Activated CD4-positive, alpha-beta T cell treated with anti-CD3 and anti-CD28 coated beads, Interleukin-10, Interleukin-2, amounts not matched to agents 100 ng/mL and 50 ng/mL, durations not matched to agents 16 hours and 8 hours (primary cell): ENCODE data around the gene RXFP1.

Experiments
- DNase-seq: peaks from one replicate; pipeline ENCODE4 v3.0.0-alpha.2; 2020

The RXFP1 gene

GRCh38 chr4:158543191-158543590 is 21.5 kb downstream of the RXFP1 start:
- DNase-seq, result no peak

DNA sequence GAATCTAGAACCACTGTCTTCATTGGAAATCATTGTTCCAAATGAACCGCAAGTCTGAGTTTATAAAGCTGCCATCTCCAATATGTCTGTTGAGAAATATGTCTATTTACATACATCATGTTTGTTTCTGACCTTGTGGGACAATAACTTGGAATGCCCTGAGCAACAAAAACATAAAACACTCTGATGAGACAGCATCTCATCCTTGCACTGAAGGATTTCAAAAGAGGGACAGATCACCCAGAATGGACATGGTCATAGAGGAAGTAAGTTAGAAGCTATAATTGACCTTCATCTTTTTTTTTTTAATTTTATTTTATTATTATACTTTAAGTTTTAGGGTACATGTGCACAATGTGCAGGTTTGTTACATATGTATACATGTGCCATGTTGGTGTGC is 22.5 kb downstream of the RXFP1 start:
- no peak for DNase-seq

GRCh38 chr4:158553364-158553763 is 31.7 kb downstream of the RXFP1 start:
- no peak for DNase-seq

DNA sequence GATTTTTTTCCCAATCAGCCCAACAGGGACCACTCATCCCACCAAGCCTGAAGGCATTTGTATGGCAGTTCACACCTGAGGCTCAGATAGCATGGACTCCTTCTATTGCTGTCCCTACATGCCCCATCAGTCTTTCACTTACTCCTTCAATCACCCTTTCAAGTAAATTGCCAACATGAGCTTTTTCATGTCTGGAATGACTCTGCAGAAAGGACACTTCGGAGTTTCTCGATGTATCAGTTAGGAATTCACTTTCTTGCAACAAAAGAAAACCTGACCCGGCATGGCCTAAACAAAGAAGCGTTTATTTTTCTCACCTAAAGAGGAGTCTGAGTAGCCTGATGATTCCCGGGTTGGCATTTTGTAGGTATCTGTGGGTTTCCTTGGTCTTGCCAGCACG is 38.6 kb downstream of the RXFP1 start:
- no peak for DNase-seq

GRCh38 chr4:158566860-158567259 is 45.2 kb downstream of the RXFP1 start:
- no peak for DNase-seq

DNA sequence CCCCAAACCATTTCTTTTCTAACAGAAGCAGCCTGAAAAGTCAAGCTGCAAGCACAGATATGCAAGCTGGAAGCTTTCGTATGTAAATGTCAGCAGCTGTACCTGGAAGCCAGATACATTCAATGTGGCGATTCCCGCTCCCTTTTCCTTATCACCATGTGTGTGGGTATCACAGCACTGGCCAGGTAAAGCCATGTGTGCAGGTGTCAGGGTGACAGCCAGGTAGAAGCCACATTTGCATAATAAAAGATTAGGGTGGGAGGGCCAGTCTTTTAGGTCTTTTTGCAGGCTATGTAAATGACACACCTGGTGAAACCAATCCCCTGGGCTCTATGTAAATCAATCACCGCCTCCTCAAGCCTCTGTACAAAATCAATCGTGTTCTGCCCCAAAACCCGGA is 50.1 kb downstream of the RXFP1 start:
- DNase-seq, result no peak

DNA sequence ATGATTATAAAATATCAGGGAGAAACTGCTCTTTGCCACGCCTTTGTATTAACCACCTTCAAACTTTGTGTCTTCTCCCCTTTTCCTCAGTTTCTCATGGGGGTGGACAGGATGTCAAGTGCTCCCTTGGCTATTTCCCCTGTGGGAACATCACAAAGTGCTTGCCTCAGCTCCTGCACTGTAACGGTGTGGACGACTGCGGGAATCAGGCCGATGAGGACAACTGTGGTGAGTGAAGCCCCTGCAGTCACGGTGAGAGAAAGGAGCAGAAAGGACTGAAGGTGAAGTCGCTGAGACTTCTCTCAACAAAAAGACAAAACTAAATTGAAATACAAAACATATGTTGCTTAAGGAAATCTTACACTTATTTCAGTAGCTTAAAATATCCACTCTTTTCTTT is 50.9 kb downstream of the RXFP1 start:
- DNase-seq, result no peak

DNA sequence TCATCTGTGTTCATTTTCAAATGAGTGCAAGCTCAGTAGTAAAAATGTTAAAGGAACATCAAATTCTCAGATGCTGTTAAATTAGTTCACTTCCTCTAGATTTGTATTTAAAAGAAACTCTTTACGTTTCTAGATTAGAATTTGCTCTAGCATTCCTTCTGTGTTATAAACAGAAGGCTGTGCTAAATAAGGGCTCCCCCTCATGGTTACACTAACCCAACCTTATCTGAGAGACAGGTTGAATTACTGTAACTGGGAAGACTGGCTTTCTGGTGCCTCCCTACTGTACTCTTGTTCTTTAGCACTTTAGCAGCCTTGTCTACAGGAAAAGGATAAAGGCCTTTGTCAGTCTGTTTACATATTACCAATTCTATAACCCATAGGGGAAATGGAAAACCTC is 56.8 kb downstream of the RXFP1 start:
- DNase-seq, result peak; percentile 6

DNA sequence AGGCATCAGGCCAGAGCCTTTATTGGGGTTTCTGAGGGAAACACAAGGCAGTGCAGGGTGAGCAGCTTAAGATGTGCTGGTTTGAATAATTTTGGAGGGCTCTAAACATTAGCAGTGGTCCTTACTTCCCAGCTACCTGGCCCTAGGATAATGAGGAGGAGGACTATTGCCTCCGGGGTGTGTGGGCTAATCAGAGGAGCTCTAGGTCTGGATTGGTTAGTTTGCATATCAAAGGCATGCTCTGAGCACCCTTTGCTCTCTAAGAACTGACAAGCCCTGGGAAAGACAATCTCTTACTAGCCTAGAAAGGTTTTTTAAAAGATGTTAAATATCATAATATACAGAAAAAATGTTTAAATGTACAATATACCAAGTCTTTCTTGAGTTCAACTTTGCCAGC is 58.4 kb downstream of the RXFP1 start:
- DNase-seq, result no peak

DNA sequence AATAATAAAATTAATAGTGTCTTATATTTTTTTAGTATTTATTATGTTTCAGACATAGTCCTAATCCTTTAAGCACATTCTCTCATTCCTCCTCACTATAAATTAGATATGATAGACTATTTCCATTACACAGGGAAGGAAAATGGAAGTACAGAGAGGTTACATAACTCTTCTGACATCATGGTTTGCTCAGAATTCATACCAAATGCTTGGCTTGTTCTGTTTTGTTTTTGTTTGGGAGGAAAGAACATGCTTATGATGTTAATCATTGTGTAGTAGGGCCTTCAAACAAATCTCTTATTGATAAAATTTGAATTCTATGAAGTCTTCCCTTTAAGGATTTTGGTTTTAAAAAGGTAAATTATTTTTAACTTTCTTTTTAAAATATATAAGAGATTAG is 59.5 kb downstream of the RXFP1 start:
- no peak for DNase-seq

DNA sequence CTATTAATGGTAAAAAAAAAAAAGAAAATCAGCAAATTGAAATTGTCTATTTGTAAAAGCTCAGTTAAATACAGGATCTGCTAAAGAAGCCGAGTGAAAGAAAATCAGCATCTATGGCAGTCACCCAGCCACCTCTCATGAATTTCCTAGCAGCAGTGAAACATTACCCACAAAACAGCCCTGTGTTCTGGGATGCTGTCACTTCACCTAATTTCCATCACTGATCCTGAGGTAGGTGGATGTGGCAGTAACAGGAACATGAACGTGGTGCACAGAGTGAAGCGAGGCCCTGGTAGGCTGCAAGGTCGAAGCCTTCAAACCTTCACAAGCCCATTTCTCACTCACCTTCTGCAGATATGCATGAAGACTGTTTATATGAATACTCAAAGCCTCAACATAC is 65.2 kb downstream of the RXFP1 start:
- no peak for DNase-seq

GRCh38 chr4:158588285-158588684 is 66.6 kb downstream of the RXFP1 start:
- no peak for DNase-seq

GRCh38 chr4:158588777-158589176 is 67.1 kb downstream of the RXFP1 start:
- no peak for DNase-seq

- DNase-seq, result no peak
Measured at GRCh38 chr4:158590306-158590705, 68.6 kb downstream of the RXFP1 start.

DNA sequence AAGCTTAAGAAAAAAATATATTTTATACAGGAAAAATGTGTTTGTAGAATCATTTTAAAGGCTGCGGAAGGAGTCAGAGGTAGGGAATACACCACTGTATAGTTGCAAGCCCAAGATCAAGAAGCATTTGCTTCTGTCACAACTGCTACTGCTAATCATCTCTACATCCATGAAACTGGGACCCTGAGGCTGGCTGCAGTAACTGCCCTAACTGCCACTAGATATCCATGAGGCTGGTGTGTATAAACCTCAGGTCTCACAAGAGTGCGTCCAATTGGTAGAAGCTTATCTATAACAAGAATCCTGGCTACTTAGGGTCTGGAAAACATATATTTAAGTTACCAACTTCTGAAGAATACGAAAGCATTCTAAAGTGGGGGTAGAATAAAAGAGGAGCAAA is 69.1 kb downstream of the RXFP1 start:
- no peak for DNase-seq

DNA sequence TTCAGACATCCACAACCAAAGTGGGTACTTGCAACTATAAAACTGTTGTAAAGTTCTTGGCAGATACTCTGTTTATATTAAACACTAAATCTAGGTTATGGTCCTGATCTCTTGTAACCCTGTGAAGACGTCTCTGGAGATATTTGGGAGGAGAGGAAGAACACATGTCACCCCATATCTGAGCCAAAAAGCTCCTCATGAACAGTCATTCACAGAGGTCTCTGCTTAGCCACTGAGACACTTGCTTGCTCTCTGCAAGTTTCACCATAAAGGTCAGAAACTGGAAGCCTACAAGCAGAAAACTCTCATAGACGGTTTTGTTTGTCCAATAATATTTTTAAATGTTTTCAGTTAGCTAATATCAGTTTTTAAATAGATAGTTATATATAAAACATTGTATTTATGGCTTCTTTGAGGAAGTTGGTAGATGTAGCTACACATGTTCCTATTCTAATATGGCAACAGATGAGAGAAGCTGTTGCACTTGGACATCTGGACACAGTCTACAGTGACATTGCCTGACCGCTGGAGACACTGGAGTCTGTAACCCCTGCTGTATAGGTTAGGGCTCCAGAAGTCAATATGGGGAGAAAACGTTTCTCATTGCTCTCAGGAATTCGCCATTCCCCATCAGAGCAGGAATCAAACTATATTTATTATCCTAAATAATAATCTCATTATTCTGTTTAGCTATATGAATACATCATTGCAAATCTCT is 76.4 kb downstream of the RXFP1 start:
- DNase-seq, result no peak

DNA sequence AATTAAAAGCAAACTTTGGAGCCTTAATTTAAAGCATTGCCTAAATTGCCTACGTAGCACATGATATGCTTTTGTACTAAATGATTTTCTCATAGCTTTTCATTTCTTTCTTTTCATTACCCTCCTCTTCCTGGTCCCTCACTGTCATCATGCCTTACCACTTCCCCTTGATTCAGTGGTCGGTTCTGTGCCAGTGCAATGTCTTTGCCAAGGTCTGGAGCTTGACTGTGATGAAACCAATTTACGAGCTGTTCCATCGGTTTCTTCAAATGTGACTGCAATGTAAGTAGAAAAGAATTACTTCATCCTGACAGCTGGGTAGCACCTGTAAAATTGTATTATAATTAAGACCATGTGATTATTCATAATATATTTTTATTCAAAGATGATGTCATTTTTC is 77.5 kb downstream of the RXFP1 start:
- no peak for DNase-seq

DNA sequence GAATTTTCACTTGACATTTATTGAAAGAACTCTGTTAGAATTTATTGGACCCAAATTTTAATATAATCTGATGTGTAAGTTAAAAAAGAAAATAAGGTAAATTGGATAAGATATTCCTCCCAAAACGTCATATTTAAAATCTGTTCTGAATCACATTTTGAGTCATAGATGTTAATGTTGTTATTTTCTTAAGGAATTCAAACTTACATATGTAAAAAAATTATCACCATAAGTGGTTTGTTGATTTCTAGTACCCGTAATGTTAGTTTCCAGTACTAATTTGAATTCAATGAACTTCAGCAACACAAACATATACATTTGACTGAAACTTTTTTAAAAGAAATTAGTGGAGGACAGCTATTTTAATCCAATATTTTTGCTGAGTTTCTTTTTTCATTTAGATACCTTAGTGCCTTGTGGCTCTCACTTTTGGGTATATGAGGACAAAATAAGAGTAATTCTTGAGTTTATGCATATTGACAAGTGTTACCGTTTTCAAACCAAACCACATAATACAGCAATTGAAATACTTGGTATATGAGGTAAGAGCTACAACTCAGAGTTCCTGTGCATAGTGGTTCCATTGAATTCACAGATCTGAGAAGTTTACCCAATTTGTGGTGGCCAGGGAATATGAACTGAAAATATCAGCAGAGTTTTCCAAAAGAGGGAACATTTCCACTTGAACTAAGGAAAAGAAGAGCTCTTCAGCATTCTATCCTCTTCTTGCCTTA is 78.2 kb downstream of the RXFP1 start:
- DNase-seq, result no peak

GRCh38 chr4:158604369-158604768 is 82.7 kb downstream of the RXFP1 start:
- DNase-seq, result no peak

GRCh38 chr4:158605393-158605792 is 83.7 kb downstream of the RXFP1 start:
- no peak for DNase-seq

GRCh38 chr4:158606969-158607368 is 85.3 kb downstream of the RXFP1 start:
- no peak for DNase-seq

GRCh38 chr4:158609116-158609515 is 87.4 kb downstream of the RXFP1 start:
- DNase-seq, result no peak

GRCh38 chr4:158610790-158611189 is 89.1 kb downstream of the RXFP1 start:
- peak; percentile 4 for DNase-seq

- DNase-seq, result no peak
Measured at GRCh38 chr4:158613046-158613445, 91.4 kb downstream of the RXFP1 start.

- no peak for DNase-seq
Measured at GRCh38 chr4:158617956-158618355, 96.3 kb downstream of the RXFP1 start.
